ENCODE measurements around the gene HADHA. TPM values are rescaled to one million over a fixed set of nuclear protein-coding genes. Genes with fewer than 3 reads are reported as not detected.

The HADHA gene
- total and polyA plus RNA-seq, 2 donors (not counting 3 experiments of a cell fraction or from before 2014, with no cell fraction given), result 79.4 to 158 TPM

DNA sequence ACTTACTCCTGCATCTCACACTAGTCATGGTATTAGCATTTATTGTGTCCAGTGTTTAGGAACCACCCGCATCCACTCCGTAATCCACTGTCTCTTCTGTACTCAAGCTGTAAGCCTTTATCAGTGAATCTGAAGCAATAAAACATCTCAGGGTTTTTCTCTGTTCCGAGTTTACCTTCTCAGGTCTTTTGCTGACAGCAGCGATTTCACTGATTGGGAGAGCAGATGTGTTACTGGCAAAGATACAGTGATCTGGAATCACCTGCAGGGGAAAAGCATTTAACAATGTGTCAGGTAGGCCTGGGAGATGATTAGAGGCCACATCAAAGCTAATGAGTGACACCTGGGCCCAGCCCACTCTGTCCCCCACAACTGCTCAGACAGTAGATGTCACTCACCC lies 46.9 kb downstream of the HADHA start:
- CTCF ChIA-PET, result interaction anchor here (0.9 kb wide), 1 partner anchor 13 kb away, joined by 3 read pairs; no protein-coding TSS in a partner anchor
- H3K36me3 ChIP-seq (ENCODE audit: control insufficient read depth in 2 of 2, extremely low read depth in 1 of 2, insufficient read depth in 2 of 2, low read length in 2 of 2), result peaks cover 26 to 32% of the 10 kb centered on the region in 2 experiments

More for the DNA sequence above, 46.9 kb downstream of the HADHA start:
- no peak for TF ChIP-seq FOS (IDR thresholded peaks at IDR 0.05; ENCODE audit: borderline replicate concordance, insufficient read depth, low read length)
- TF ChIP-seq, protein P1, sequence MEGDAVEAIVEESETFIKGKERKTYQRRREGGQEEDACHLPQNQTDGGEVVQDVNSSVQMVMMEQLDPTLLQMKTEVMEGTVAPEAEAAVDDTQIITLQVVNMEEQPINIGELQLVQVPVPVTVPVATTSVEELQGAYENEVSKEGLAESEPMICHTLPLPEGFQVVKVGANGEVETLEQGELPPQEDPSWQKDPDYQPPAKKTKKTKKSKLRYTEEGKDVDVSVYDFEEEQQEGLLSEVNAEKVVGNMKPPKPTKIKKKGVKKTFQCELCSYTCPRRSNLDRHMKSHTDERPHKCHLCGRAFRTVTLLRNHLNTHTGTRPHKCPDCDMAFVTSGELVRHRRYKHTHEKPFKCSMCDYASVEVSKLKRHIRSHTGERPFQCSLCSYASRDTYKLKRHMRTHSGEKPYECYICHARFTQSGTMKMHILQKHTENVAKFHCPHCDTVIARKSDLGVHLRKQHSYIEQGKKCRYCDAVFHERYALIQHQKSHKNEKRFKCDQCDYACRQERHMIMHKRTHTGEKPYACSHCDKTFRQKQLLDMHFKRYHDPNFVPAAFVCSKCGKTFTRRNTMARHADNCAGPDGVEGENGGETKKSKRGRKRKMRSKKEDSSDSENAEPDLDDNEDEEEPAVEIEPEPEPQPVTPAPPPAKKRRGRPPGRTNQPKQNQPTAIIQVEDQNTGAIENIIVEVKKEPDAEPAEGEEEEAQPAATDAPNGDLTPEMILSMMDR (IDR thresholded peaks at IDR 0.05; ENCODE audit: extremely low read depth in 1 of 2, insufficient read depth in 1 of 2, low read depth in 1 of 2, low read length in 2 of 2), result no peak
- no peak for TF ChIP-seq JUN (IDR thresholded peaks at IDR 0.05; ENCODE audit: borderline replicate concordance, insufficient read depth, insufficient read length, low read depth)
- TF ChIP-seq, protein P2, sequence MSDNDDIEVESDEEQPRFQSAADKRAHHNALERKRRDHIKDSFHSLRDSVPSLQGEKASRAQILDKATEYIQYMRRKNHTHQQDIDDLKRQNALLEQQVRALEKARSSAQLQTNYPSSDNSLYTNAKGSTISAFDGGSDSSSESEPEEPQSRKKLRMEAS (IDR thresholded peaks at IDR 0.05; ENCODE audit: insufficient read depth, insufficient read length), result no peak
- no peak for TF ChIP-seq POLR2AphosphoS5 (IDR thresholded peaks at IDR 0.05; ENCODE audit: insufficient read depth, low read depth, low read length)
- no peak for TF ChIP-seq EZH2 (IDR thresholded peaks at IDR 0.05; ENCODE audit: borderline replicate concordance, low read depth, low read length, severe bottlenecking)
- no peak for TF ChIP-seq POLR2A (IDR thresholded peaks at IDR 0.05; ENCODE audit: low read depth, low read length)
- TF ChIP-seq MYC (IDR thresholded peaks at IDR 0.05; ENCODE audit: low read depth, low read length), result no peak
- no peak for TF ChIP-seq GATA2 (IDR thresholded peaks at IDR 0.05; ENCODE audit: insufficient read depth, insufficient read length, low read depth, low read length)
- Histone ChIP-seq H3K4me2 (ENCODE audit: insufficient read depth, low read length) (no peak overlapping the region), H3K4me3 (replicated peaks in 1 of 3; ENCODE audit: insufficient read depth in 1 of 3, low read depth in 1 of 3, low read length in 3 of 3) (no peak overlapping the region), H3K79me2 (ENCODE audit: control insufficient read depth, insufficient read depth, low read length) (no peaks in the 10 kb centered on the region), H3K27ac (ENCODE audit: insufficient read depth, low read depth, low read length) (no peak overlapping the region), H3K4me1 (ENCODE audit: control insufficient read depth, extremely low read depth, insufficient read depth, low read length) (no peaks in the 10 kb centered on the region), H3K9me1 (replicated peaks; ENCODE audit: control insufficient read depth, extremely low read depth, insufficient read depth, low read length) (no peaks in the 10 kb centered on the region), H3K27me3 (ENCODE audit: control insufficient read depth in 2 of 2, insufficient read depth in 2 of 2, low read length in 2 of 2) (no peaks in the 10 kb centered on the region), H3K9ac (replicated peaks; ENCODE audit: extremely low read depth, insufficient read depth, low read length) (no peak overlapping the region), H3K9me3 (replicated peaks; ENCODE audit: control insufficient read depth, insufficient read depth, low read length) (no peaks in the 10 kb centered on the region), H4K20me1 (replicated peaks; ENCODE audit: control insufficient read depth, extremely low read depth, insufficient read depth, low read length) (no peaks in the 10 kb centered on the region), H2AFZ (ENCODE audit: low read depth, low read length) (no peak overlapping the region)
- FAIRE-seq (no peak), DNase-seq (ENCODE audit: low read depth, low spot score) (no peak)
- POLR2A ChIA-PET, result no interaction called here
- dilution Hi-C loops (cut with MboI; ENCODE audit: extremely low pct_ligation_motif_present, low sequenced_read_pairs), result no loop called here
- BruUV-seq (replicated peaks), result no TSS peak
- intact Hi-C loops (cut with micrococcal nuclease), result no loop called here
